Inflammatory macrophage (primary cell): ENCODE data around the gene KDM7A.
"Not testable (repeated sequence)": the region's sequence is repeated elsewhere in the genome, so short reads cannot be mapped to it uniquely, and the experiment has no call there.

Experiments
- DNase-seq, 2 donors: peaks; one replicate each; pipeline ENCODE4 v3.0.0-alpha.2; 2020 to 2022

Gene KDM7A

DNA sequence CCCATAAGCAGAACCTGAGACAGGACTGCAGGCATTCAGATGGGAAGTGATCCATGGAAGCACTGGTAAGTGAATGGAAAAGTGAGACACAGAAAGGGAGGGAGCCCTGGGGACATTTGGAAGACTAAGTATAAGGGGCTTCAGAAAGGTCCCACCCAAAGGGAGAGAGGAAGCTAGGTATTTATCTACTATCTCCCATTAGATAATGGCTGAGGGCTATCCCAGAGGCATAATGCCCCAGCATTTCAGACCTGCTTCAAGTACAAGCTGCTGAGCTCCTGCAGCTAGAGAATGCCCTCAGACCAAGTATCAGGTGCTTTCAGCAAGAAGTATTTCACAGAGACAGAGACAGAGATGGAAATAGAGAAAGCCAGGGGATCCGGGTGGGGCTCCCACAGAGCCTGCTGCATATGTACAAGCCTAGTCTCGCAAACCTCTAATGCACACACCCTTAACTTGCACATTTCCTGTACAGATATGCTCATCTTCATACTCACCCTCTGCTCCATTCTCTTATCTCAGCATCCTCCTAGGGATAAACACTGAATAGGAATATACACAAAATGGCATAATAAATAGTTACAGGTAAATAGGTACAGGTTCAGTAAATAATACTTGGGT, 20.2 kb downstream of the KDM7A start:
- DNase-seq = no peak

DNA sequence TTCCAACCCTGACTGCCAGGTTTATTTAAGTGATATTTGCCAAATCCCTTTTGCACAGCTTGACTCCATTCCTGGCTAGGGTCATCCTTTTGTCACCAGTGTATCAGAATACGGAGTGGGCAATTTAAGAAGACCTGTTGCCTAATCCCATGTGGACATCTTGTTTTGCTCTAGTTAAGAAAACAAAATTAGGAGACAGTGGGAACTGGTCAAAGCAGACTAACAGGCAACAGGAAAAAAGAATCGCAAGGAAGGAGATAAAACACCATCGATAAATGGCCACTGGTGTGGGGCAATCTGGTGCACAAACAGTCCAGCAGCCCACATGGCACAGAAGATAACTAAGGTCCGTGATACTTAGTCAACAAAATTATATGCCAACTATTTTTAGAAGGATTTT, 21.4 kb downstream of the KDM7A start:
- no peak for DNase-seq

DNA sequence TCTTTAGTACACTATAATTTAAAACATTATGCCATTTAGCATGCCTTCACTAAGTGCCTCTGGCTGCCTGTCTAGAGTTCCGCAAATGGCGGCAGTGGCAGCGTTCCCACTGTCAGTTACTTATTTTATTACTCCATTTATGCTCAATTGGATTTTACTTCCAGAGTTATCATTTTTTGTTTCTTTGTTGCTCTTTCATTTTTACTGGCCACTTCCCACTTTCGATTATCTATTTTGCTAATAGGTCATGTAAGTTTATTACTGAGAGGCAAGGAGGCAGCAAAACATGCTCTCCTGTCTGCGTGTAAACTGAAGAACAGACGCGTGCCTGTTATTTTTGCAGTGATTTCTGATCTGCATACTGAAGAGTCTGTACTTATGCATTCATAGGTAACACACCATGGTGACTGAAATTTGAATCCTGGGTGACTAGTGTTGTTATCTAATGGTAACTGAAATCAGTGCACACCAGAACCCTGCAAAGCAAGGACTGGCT, 23.1 kb downstream of the KDM7A start:
- DNase-seq = no peak

DNA sequence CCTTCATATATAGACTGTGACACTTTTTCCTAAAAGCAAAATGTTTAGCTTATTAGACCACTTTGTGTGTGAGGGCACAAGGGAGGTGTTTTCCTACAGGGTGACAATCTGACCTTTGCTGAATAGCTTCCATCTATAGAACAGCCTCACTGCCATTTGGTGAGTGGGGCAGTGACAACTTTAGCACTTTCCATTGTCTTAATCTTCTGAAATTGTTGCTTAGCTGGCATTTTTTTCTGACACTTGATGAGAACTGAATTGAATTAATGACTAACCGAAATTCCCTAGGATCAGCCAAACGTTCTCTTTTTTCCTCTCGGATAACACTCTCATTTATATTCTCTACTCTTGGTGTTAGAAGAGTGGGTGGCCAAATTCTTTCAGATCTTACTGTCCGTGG, 30.2 kb downstream of the KDM7A start:
- no peak for DNase-seq

DNA sequence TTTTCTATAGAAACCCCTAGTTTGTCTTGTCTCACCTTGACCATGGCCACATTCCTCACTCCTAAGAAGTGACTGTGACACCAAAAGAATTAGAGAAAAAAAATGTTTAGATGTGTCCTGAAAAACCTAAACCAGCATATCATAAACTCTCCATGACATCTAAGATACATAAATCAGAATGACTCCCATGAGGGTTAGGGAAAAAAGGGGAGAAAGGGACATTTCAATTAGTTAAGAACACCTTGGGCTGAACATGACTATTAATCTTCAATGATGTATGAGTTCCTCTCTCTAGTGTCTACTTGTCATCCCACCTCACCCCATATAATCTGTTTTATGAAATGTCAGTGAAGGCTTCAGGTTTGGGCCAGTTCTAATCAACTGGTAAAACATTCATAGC, 31.1 kb downstream of the KDM7A start:
- no peak for DNase-seq

DNA sequence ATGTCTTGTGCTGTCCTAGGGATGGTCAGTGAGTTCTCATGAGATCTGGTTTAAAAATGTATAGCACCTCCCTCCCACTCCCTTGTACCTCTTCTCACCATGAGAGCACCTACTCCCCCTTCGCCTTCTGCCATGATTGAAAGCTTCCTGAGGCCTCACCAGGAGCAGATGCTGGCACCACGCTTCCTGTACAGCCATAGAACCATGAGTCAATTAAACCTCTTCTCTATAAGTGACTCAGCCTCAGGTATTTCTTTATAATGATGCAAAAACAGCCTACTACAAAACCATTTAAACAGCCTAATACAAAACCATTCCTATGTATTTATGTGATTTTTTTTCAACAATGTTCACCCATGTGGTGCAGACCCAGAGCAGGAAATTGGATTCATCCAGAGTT, 32.0 kb downstream of the KDM7A start:
- DNase-seq = no peak

DNA sequence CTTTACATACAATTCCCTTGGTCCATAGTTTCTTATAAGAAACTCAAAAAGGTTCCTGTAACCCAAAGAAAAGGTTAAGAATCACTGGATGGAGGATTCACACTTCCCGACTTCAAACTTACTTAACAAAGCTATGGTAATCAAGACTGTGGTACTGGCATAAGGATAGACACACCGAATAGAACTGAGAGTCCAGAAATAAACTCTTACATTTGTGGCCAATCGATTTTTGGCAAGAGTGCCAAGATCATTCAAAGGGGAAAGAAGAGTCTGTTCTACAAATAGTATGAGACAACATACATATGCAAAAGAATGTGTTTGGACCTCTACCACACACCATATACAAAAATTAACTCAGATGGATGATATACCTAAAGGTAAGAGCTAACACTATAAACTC, 32.8 kb downstream of the KDM7A start:
- no peak for DNase-seq

DNA sequence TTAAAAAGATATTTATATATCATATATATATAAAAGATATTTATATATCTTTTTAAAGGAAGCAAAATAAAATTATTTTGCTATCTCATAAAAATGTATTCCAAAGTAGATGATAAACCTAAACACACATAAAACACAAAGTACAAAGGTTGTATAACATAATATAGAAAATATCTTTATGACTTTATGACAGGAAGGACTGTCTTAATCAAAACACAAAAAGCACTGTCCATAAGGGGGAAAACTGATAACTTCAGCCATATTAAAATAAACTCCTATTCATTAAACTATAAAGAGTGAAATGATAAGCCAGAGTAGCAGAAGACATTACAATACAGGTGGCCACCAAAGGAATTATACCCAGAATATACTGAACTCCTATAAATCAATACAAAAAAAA, 34.8 kb downstream of the KDM7A start:
- no peak for DNase-seq

DNA sequence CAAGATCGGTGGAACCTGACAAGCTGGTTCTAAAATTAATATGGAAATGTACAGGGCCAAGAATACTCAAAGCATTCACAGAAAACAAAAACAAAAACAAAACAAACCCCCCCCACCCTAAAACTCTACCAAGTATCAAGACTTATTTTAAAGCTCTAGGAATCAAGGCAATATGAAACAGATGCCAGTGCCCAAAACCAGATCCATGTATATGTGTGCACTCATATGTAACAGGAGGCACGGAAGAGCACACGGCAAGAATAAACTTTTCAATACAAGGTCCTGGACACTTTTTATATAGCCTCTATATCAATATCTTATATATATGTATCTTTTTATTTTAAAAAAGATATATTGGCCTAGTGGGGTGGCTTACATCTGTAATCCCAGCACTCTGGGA, 35.5 kb downstream of the KDM7A start:
- DNase-seq = no peak

DNA sequence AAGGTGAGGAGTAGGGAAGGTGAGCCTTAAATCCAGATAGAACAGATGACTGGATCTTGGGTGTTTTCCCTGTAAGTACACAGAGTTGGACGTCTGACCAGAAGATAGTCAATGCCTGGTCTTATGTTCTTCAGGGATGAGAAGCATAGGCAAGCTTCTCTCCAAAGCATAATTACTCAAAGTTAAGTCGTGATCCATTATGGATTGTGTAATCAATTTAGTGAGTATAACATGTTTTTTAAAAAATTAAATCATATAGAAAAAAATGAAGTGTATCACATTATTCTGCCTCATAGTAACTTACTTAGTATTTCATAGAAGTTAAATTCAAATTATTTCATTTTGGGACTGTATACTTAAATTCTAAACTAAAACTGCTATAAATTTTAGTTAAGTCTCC, 39.7 kb downstream of the KDM7A start:
- no peak for DNase-seq

DNA sequence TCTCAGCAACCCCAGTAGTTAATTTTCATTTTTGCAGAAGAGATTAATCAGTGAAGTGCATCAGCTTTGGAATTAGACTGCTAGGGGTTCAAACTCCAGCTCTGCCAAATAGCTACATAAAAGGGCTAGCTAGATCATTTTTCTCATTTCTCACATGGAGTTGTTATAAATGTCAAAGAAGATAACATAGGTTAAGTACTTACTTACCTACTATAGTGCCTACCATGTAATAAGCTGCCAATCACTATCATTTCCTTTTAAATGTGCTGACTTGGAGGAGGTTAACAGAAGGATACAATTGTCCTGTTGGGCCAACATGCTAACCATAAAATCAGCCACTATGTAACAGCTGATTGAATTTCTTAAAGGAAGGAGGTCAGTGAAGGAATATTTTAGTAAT, 40.7 kb downstream of the KDM7A start:
- DNase-seq = no peak

DNA sequence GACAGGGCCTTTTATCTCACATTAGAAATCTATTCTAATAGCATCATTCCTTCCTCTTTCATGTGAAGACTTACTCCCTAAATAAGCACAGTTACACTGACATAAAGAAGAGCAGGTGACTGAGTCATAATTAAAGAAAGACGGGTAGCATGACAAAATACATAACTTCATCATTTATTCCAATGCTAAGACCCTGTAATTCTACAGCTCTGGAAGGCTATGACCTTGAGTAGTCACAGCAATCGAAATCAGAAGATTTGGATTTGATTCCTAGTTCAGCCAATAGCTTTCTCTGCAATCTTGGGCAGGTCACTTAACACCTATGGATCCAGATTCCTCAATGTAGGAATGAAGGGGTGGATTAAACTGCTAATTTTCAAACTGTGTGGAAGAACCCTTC, 42.7 kb downstream of the KDM7A start:
- DNase-seq = no peak

DNA sequence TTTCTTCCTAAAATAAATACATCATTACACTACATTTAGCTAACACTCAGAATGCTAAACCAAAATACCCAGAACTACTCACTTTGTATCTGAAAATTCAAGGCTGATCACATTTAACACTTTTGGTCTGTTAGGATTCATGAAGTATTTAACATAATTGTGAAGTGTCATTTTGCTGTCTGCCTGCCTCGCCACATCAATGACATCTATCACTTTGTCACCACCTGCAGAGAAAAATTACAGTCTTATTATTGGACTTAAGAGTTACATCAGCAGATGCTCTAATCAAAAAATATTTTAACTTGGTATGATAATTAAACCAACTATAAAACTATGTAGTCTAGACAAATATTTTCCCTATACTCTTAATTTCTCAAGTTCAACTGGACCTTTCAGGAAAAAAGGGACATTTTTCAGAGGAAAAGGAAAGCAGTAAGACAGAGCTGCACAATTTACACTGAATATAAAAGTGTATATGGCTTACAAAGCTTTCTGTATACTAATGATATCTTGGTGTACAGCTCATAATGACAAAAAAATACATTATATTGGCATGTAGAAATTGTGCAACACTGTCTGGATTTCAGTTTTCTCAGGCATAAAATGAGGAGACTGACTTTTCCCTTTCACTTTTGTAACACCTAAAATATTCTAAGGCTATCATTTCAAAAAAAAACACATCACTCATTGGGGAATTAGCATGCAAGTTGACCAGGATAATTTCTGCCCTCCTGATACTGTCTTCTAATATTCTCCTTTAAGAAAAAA, 49.2 kb downstream of the KDM7A start:
- DNase-seq = no peak

DNA sequence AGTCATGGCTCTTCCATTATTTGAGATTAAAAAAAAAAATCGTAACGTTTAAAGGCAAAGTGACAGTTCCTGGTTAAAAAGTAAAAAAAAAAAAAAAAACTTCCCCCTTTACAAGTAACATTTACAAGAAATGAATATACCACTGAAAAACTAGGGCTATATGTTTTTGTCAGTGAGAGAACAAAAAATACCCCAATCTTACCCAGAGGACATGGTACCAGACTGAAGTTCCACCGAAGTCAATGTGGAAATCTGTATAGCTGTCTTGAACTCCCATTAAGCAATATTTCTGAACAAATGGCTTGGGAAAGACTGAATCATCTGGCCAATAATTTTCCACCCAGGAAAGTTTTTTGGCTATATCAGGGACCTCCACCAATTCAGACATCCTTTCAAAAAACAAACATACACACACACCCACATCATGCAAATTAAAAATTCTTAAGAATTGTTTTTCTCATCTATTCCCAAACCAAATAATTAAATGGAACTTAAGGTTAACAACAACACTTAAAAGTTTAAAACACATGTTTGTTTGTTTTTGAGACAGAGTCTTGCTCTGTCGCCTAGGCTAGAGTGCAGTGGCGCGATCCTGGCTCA, 50.2 kb downstream of the KDM7A start:
- DNase-seq = no peak

DNA sequence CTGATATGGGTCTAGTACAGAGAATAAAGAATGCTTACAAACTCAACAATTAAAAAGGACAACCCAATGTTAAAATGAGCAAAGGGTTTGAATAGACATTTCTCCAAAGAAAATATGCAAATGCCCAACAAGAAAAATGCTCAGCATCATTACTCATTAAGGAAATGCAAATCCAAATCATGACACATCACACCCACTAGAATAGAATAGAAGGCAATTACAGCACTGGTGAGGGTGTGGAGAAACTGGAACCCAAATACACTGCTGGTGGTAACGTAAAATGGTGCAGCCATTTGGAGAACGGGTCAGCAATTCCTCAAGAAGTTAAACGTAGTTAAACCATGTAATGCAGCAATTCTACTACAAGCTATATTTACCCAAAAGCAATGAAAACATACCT, 53.8 kb downstream of the KDM7A start:
- DNase-seq = no peak

DNA sequence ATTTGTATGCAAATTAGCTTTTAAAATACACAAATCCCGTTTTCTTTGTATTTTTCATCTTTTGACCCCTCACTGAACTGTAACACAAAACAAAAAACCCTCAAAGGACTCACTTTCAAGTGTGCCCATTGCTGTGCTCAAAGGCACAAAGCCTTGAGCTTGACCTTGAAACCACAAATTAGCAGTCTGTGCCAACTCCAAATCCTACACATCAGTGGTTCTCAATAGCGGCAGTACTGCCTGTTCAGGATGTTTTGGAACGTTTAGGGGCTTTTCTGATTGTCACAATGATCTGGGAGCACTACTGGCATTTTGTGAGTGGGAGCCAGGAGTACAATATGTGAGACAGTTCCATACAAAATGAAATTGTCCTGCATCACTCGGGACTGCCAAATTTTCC, 55.5 kb downstream of the KDM7A start:
- DNase-seq = no peak

DNA sequence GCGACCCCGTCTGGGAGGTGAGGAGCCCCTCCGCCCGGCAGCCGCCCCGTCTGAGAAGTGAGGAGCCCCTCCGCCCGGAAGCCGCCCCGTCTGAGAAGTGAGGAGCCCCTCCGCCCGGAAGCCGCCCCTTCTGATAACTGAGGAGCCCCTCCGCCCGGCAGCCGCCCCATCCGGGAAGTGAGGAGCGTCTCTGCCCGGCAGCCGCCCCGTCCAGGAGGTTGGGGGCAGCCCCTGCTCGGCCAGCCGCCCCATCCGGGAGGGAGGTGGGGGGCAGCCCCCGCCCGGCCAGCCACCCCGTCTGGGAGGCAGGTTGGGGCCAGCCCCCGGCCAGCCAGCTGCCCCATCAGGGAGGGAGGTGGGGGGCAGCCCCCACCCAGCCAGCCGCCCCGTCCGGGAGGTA, 62.0 kb downstream of the KDM7A start:
- not testable (repeated sequence) for DNase-seq

DNA sequence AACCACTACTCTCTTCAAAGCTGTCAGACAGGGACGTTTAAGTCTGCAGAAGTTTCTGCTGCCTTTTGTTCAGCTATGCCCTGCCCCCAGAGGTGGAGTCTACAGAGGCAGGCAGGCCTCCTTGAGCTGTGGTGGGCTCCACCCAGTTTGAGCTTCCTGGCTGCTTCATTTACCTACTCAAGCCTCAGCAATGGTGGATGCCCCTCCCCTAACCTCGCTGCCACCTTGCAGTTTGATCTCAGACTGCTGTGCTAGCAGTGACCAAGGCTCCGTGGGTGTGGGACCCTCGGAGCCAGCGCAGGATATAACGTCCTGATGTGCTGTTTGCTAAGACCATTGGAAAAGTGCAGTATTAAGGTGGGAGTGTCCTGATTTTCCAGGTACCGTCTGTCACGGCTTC, 68.0 kb downstream of the KDM7A start:
- DNase-seq = not testable (repeated sequence)

DNA sequence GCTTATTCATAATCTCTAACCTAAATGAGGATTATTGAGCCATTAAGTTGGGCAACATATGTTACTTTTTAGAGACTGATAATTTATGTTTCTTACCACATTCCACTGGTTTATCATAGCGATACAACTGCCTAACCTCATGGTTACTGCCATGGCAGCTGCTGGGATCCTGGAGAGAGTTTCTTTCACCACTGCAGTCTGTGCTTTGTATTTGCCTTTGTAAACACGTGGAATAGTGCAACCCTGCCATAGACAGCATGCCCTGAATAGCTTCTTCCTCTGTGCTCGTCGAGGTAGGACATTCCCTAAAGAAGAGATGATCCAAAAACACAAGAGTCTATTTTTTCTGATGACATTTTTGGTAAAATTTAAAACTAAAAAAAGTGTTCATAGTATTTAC, 80.3 kb downstream of the KDM7A start:
- DNase-seq = no peak

DNA sequence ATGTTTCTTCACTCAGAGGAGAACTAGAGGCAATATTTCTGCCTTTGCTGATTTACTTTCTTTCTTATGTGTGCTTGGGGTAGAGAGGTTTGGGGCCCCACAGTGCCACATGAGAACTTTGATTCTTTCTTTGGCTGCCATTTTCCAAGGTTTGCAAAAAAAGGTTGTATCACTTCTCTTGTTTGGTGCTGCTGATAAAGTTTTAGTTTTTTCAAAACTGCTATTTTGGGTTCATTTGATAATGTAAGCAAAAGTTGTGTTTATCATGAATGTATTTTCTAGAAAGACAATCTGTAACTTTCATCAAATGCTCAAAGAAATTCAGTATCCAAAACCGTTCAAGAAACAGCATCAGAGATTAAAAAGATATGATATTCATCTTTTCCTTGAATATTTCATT, 83.4 kb downstream of the KDM7A start:
- no peak for DNase-seq

DNA sequence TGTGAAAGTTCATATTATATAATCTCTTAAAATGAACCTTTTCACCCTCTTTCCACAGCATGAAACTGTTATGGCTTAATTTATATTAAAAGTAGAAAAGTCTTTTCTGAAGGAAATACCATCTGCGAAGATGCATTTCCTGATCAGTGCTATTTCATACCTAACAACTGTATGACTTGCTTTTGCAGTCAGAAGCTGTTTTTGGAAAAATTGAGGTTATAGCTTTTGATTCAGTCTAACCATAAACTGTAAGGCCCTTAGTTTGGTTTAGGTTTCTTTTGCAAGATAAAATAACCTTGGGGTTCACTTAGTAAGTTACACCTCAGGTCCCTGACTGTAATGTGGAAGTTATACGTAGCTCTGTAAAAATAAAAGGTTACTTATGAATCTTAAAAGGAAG, 91.3 kb downstream of the KDM7A start:
- DNase-seq = no peak

DNA sequence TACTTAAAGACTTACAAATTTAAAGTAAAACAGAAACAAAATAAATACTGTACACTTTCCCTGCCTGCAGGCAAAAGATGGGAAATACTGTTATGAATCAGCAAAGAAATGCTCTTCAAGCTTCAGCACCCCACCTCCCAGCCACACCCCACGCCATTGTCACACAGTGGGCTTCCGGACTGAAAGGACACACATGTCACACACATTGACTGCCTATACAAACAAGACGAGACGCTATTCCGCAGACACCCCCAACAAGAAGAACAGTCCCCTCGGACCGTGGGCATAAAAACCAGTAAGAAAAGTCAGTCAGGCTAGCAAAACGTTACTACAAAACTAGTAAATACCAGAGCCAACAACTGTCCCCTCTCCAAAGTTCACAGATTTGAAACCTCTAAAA, 91.8 kb downstream of the KDM7A start:
- DNase-seq = no peak

DNA sequence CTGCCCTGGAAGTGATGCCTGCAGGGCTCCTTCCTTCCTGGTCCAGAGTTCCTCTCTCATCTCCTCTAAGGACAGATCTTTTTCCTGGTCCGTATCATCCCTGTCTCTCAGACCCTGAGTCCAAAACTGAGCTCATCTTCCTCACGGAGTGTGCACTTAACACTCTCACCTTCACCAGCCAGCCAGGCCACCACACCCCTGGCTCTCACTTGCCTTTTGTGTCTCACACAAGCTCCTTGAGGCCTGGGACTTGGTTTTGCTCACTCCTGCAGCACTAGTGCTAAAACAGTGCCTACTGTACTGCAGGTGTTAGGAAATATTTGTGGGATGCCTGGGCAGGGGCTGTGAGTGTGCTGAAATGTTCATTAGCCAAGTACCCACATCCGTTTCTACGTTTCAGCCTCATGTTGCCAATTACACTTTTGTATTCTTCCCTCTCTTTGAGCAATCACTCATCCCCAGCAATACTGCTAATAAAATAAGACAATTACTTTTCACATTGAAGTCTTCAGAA, 92.6 kb downstream of the KDM7A start:
- no peak for DNase-seq

DNA sequence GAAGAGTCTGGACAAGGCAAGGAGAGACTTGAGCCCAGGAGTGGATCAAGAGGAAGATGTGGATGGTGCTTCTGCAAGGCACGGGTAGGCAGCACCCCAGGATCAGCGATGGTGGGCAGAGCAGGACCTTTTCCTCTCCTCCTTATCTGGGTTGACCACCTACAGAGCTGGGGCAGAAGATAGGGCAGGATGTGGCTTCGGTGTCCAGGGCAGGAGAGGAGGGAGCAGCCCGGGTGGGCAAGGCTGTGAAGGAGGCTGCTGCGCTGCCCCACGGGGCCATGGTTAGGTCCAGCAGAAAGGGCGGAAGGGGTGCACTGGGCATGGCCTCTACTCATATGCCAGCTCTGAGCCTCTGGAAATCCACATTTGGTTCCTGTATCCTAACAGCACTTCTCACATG, 94.0 kb downstream of the KDM7A start:
- no peak for DNase-seq
